NB4 (cell line): ENCODE results near the gene TCF12.

Experiments used
- POLR2A ChIP-seq: IDR thresholded peaks from 2 replicates; pipeline ENCODE4 v1.6.1; 2011; ENCODE audit warnings: mild to moderate bottlenecking; ENCODE audit not compliant: insufficient read length; ENCODE audit errors: extremely low read depth
- TF ChIP-seq, protein P1 (sequence below): IDR thresholded peaks from one replicate; pipeline ENCODE4 v1.5.1; 2012; ENCODE audit warnings: low read depth, low read length

DNA sequence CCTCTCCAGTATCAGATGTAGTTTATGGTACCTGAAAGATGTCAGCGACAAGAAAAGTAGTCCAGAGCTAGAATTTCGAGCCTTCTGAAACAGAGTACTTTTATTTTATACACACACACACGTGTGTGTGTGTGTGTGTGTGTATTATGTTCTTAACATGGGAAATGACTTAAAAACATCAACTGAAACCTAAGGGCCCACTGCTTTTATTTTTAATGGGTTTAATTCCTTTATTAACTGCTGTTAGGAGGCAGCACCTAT is 1.9 kb downstream of the TCF12 start:
- TF ChIP-seq, protein P1, sequence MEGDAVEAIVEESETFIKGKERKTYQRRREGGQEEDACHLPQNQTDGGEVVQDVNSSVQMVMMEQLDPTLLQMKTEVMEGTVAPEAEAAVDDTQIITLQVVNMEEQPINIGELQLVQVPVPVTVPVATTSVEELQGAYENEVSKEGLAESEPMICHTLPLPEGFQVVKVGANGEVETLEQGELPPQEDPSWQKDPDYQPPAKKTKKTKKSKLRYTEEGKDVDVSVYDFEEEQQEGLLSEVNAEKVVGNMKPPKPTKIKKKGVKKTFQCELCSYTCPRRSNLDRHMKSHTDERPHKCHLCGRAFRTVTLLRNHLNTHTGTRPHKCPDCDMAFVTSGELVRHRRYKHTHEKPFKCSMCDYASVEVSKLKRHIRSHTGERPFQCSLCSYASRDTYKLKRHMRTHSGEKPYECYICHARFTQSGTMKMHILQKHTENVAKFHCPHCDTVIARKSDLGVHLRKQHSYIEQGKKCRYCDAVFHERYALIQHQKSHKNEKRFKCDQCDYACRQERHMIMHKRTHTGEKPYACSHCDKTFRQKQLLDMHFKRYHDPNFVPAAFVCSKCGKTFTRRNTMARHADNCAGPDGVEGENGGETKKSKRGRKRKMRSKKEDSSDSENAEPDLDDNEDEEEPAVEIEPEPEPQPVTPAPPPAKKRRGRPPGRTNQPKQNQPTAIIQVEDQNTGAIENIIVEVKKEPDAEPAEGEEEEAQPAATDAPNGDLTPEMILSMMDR, result no peak
- no peak for TF ChIP-seq POLR2A
